Tibial nerve (tissue), 4 donors: ENCODE measurements around the gene UBA52.

ENCODE experiments used
- CTCF ChIP-seq, 5 experiments: fragments of 200-600 bp in 3 of 5; fragments of 450-650 bp in 2 of 5; sonication (generic) in 3 of 5; IDR thresholded peaks; one replicate each; pipeline ENCODE4 v1.5.1; 2016 to 2019; ENCODE audit warnings: antibody characterized with exemption in 5 of 5, mild to moderate bottlenecking in 3 of 5, moderate library complexity in 2 of 5
- EP300 ChIP-seq, 2 donors: sonication (generic); formaldehyde crosslinking; IDR thresholded peaks; one replicate each; pipeline ENCODE4 v1.6.1; 2017; ENCODE audit warnings: antibody characterized with exemption in 2 of 2, mild to moderate bottlenecking in 1 of 2
- POLR2A ChIP-seq, 2 donors: fragments of 450-650 bp; IDR thresholded peaks; one replicate each; pipeline ENCODE4 v1.6.1; 2017; ENCODE audit warnings: antibody characterized with exemption in 2 of 2, mild to moderate bottlenecking in 2 of 2, moderate library complexity in 2 of 2

- TF ChIP-seq POLR2A (IDR thresholded peaks at IDR 0.05) (no peak), CTCF (IDR thresholded peaks at IDR 0.05) (no peak), EP300 (IDR thresholded peaks at IDR 0.05) (no peak)
These were observed 33.1 kb downstream of the UBA52 start for GRCh38 chr19:18604820-18605159.
